GM21717 (cell line): ENCODE measurements around the gene GPR15LG.
"Not testable (repeated sequence)": the region's sequence is repeated elsewhere in the genome, so short reads cannot be mapped to it uniquely, and the experiment has no call there.

Experiments
- ATAC-seq: cut with Tn5 transposase; IDR thresholded peaks from one replicate; pipeline ENCODE4 v1.9.1; 2021; ENCODE audit warnings: mild to moderate bottlenecking, moderate library complexity; ENCODE audit not compliant: unreplicated experiment

Gene GPR15LG

GRCh38 chr10:84164442-84164841, 9.2 kb upstream of the GPR15LG start:
- ATAC-seq: no peak

- ATAC-seq: no peak
Observed at GRCh38 chr10:84166620-84167288, 6.8 kb upstream of the GPR15LG start.

- ATAC-seq: not testable (repeated sequence)
Observed at GRCh38 chr10:84167289-84167653, 6.3 kb upstream of the GPR15LG start.

GRCh38 chr10:84168382-84168781, 5.2 kb upstream of the GPR15LG start:
- not testable (repeated sequence) for ATAC-seq

GRCh38 chr10:84171237-84171636, 2.4 kb upstream of the GPR15LG start:
- ATAC-seq: not testable (repeated sequence)

DNA sequence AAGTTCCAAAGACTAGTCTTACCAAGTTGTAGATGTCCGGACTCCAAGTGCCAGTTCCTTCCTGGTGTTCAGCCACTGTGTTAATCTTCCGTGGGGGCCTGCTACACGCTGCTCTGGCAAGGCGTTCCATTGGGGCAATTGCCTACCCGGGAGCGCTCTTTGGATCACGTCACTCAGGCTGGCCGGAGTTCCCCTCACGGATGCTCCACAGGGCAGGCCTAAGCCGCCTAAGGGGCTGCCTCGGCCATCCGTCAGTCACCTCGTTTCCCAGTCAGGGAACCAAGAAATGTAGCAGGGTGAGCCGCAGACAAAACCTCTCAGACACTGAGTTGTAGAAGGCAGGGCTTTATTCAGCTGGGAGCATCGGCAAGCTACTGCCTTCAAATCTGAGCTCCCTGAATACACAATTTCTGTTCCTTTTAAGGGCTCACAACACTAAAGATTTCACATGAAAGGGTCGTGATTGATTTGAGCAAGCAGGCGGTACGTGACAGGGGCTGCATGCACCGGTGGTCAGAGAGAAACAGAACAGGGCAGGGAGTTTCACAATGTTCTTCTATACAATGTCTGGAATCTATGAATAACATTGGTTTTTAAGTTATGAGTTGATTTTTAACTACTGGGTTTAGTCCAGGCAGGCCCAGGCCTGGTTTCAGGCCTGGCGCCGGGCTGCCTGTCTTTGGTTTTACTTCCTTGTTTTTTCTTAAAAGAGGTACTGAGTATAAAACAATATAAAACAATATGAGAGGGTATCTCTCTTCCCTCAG, 1.7 kb upstream of the GPR15LG start:
- ATAC-seq: peak; percentile 29

DNA sequence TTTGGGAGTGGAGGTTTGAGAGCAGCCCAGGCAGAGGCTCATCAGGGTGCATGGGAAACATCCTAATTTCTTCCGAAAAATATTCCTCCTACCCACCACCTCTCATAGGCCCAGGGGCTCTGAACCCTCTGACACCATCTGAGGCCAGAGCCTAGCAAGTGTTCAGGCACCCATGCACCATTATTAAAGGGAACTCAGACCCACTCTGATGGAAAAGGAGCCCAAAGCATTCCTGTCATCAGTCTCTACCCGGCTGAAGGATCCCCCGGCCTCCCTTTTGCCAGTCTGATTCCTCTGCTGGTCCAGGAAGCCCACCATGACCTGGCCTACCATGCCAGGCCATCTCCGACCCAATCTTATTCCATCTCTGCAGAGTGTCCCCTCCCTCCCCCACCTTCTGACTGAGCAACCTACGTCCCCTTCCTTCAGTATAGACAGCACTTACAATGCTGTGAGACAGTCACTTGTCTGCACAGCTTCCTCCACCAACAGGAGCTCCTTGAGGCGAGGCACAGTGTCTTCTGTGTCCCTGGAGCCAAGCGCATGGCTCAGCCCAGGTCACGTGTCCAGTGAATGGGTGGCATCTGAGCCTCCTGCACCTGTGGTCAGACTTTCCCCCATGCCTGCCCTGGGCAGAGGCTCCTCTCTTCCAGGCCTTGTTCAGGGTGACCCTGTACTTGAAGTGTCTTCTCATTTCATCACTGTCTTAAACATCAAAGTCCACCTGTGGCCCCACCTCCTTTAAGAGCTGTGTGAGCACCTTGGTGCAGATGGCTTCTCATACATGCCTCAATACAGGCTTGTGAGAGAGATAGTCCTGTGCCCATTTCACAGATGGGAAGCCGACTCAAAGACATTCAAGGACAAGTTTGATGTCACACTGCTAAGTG, 889 bp upstream of the GPR15LG start:
- ATAC-seq: peak; percentile 68

GRCh38 chr10:84175436-84175835, 1.8 kb downstream of the GPR15LG start:
- ATAC-seq: no peak

DNA sequence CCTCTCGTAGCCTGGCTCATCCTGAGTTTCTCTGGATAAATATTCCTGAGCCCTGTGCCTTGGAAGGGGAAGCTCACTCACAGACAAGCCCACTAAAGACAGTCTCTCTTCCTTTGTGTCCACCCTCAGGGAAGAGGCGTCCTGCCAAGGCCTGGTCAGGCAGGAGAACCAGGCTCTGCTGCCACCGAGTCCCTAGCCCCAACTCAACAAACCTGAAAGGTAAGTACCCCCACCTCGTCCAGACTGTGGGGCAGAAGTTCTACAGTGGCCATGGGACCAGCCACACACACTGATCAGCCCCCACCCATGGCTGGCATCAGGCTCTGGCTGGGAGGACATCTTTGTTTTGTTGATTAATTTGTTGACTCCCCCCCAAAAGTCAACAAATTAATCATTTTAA, 2.8 kb downstream of the GPR15LG start:
- ATAC-seq: no peak

- no peak for ATAC-seq
Observed at GRCh38 chr10:84176836-84177474, 3.4 kb downstream of the GPR15LG start.

GRCh38 chr10:84177541-84178141, 4.0 kb downstream of the GPR15LG start:
- ATAC-seq: peak; percentile 37

- ATAC-seq: no peak
Observed at GRCh38 chr10:84178160-84178609, 4.6 kb downstream of the GPR15LG start.

GRCh38 chr10:84179059-84179710, 5.6 kb downstream of the GPR15LG start:
- peak; percentile 97 for ATAC-seq

GRCh38 chr10:84180386-84180785, 6.8 kb downstream of the GPR15LG start:
- ATAC-seq: not testable (repeated sequence)

GRCh38 chr10:84181631-84182030, 8.0 kb downstream of the GPR15LG start:
- no peak for ATAC-seq

- no peak for ATAC-seq
Observed at GRCh38 chr10:84184517-84184916, 10.9 kb downstream of the GPR15LG start.

GRCh38 chr10:84185526-84186175, 12.1 kb downstream of the GPR15LG start:
- no peak for ATAC-seq

GRCh38 chr10:84188815-84189214, 15.2 kb downstream of the GPR15LG start:
- ATAC-seq: no peak

DNA sequence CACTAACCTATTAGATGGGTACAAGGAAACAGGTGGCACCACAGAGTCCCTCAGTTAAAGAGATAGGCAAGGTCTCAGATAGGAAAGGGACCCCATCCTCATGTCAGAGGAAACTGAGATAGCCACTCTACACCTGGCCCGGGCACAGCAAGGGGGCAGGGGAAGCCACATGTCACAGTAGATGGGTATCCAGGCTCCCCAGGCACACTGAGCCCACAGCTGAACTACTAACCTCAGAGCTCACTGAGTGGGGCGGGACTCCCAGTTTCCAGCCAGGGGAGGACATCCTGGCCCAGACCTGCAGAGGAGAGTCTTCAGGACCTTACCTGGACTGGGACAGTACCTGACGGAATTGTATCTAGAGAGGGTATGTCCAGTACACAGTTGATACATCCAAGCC, 17.0 kb downstream of the GPR15LG start:
- no peak for ATAC-seq
